GM19238 (cell line): ENCODE results near the gene GOLGA6L25.
"Not testable (repeated sequence)": the region's sequence is repeated elsewhere in the genome, so short reads cannot be mapped to it uniquely, and the experiment has no call there.

ENCODE experiments used
- DNase-seq: peaks from one replicate; pipeline ENCODE4 v3.0.0; 2011; ENCODE audit warnings: low spot score; ENCODE audit not compliant: insufficient read length

The GOLGA6L25 gene

DNA sequence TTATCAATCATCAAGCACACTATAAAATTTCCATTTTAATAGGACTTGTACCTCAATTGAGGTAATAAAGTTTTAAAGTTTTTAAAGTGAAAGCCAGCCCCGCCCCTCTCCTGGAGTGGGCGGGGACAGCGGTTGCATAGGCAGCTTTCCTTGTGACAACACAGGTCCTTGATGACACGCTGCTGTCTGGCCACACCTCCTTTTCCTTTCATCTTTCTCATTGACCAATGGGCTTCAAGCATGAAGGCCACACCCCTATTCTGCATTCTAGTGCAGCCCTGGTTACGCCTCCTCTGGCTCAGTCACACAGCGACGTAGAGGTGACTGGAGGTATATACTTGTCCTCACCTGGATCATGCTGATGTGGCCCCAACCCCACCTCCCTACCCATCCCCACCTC, at the start of gene GOLGA6L25:
Gene GOLGA6L25, plus strand, starts transcription at position 301 of the 400 bp plus-strand sequence. Its CDS starts 61 bp downstream, at position 362.
- DNase-seq = not testable (repeated sequence)

GRCh38 chr15:28508217-28508889, 45.0 kb upstream of the GOLGA6L25 start:
- DNase-seq = not testable (repeated sequence)

DNA sequence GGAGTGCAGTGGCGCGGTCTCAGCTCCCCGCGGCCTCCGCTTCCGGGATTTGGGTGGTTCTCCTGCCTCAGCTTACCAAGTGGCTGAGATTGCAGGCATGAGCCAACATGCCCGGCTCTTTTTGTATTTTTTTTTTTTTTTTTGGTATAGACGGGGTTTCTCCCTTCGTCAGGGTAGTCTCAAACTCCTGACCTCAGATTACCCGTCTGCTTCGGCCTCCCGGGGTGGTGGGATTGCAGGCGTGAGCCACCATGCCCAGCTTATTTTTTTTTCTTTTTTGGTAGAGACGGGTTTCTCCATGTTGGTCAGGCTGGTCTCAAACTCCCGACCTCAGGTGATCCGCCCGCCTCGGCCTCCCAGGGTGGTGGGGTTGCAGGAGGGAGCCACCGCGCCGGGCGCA, 39.2 kb upstream of the GOLGA6L25 start:
- DNase-seq = not testable (repeated sequence)

GRCh38 chr15:28515208-28515607, 38.2 kb upstream of the GOLGA6L25 start:
- not testable (repeated sequence) for DNase-seq

- DNase-seq = not testable (repeated sequence)
Observed at GRCh38 chr15:28532954-28533353, 20.4 kb upstream of the GOLGA6L25 start, which contains the start of gene GOLGA8G. GOLGA8G (minus strand) TSS chr15:28532971; CDS start chr15:28532909, 62 bp downstream.

DNA sequence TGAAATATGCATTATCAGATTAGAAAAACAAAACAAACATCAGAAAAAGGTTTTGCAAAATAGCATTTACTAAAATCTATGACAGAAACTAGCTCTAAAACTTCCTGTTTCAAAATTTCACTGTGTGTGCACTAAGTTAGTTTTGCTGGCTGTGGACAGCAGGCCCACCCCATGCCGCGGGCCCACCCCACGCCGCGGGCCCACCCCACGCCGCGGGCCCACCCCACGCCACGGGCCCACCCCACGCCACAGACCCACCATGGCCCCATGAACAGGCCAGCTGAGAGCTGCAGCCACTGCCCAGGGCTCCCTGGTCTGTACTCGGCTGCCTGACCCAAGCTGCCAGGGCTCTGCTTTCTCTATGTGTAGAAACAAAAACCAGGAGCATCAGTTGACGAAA, 20.0 kb downstream of the GOLGA6L25 start:
- DNase-seq = not testable (repeated sequence)

- not testable (repeated sequence) for DNase-seq
Observed at GRCh38 chr15:28588977-28589606, 35.7 kb downstream of the GOLGA6L25 start.

- DNase-seq = not testable (repeated sequence)
Observed at GRCh38 chr15:28589769-28590168, 36.4 kb downstream of the GOLGA6L25 start.

DNA sequence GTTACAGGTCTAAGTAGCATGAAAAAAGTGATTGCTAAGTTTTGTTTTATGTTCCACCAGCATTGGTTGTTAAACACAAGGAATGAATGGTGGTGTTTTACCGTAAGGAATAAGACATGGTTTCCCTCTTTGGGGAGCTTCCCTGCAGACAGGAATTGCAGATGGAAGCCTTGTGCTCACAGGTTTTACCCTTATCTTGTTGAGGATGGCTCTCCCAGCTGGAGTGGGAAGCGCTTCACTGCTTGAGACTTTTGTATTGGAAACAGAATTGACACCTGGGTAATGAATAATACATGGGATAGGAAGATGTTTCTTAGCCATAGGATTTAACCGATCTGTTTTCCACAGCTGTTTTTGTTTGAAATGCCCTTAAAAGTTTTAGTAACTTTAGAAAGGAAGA, 39.0 kb downstream of the GOLGA6L25 start:
- DNase-seq = not testable (repeated sequence)

DNA sequence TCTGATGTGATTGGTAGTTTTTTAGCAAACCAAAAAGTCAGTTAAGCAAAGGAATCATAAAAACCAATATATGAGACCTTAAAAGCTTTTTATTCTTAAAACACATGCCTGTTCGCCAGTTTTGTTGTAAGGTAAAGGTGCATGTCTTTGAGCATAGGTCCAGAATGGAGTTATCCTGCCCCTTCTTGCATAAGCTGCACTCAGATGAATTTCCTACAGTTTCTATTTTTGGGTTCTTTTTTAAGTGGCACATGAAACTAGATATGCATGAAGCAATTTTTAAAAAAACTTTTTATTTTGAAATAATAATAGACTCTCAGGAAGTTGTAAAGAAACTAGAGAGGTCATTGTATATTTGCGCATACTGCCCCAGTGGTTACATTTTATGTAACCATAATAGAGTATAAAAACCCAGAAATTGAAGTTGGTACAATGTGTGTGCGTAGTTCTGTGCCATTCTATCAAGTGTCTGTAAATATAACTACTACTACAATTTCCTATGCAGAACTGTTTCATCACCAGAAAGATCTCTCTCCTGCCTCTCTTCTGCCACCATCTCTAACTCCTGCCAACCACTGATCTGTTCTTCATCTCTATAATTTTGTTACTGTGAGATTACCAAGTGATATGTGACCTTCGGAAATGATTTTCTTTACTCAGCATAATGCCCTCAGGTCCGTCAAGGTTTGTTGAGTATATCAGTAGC, 40.2 kb downstream of the GOLGA6L25 start:
- DNase-seq = not testable (repeated sequence)

DNA sequence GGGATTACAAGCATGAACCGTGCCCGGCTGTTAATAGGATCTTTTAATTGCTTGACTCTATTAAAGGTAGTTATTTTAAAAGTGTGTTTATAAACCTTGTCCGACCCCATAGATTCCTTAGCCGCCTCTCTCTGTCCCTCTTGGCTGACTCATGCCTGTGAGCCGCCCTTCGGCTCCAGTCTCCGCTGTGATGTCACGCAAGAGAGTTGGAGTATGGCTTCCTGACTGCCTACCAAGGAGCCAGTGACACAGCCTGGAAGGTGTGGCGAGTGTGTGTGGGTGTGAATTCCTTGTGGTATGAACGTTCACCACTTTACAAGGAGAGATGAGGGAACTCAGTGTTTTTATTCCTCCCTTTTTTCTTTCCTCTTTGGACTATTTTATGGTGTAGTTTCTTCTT, 44.1 kb downstream of the GOLGA6L25 start:
- not testable (repeated sequence) for DNase-seq

- DNase-seq = not testable (repeated sequence)
Observed at GRCh38 chr15:28598209-28598608, 44.8 kb downstream of the GOLGA6L25 start.

DNA sequence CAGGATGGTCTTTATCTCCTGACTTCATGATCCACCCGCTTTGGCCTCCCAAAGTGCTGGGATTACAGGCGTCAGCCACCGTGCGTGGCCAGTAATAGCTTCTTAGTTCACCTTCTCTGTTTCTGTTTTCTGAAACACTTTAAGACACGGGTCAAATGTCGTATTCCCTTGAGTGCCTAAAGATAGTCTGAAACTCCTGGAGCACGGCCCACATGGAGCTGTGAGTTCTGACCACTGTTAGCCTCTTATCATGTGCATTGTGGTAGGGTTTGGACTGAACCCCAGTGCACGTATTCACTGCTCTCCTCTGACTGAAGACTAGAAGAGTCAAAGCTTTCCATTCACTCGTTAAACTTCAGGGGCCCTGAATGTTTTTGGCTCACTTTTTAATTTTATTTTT, 48.8 kb downstream of the GOLGA6L25 start:
- not testable (repeated sequence) for DNase-seq
